WTC11 (cell line): Measurements from ENCODE around the gene FBXL7. TPM values are rescaled to one million over a fixed set of nuclear protein-coding genes. Genes with fewer than 3 reads are reported as not detected.

Experiments
- ATAC-seq: fragments of 200-7000 bp; cut with Tn5 transposase; 2 replicates; pipeline ENCODE4 v1.10.0; 2021; ENCODE audit warnings: mild to moderate bottlenecking, moderate library complexity
- CTCF ChIA-PET: fragments of 300-600 bp; sonication (Branson Sonifier 250); formaldehyde crosslinking; loops from one replicate; lab custom pipeline; 2021; ENCODE audit warnings: antibody characterized with exemption; lab: Charles Lee
- POLR2A ChIA-PET: fragments of 350-600 bp; sonication (Branson Sonifier 250); formaldehyde crosslinking; loops from one replicate; lab custom pipeline; 2021; ENCODE audit warnings: antibody characterized with exemption; lab: Charles Lee
- DNase-seq: peaks from one replicate; pipeline ENCODE4 v3.0.0; 2021; ENCODE audit warnings: low spot score
- H3K27ac Mint-ChIP-seq: 2 replicates; pipeline ENCODE4 v1.8.0; 2021; ENCODE audit warnings: mixed read lengths
- H3K27me3 Mint-ChIP-seq: 2 replicates; pipeline ENCODE4 v1.8.0; 2021; ENCODE audit warnings: low read depth, mild to moderate bottlenecking, moderate library complexity, mixed read lengths
- H3K36me3 Mint-ChIP-seq: 2 replicates; pipeline ENCODE4 v1.8.0; 2021; ENCODE audit warnings: mixed read lengths
- H3K4me1 Mint-ChIP-seq: 2 replicates; pipeline ENCODE4 v1.8.0; 2022; ENCODE audit warnings: mixed read lengths
- H3K4me3 Mint-ChIP-seq: 2 replicates; pipeline ENCODE4 v1.8.0; 2021; ENCODE audit warnings: mild to moderate bottlenecking, moderate library complexity, mixed read lengths
- H3K9me3 Mint-ChIP-seq: 2 replicates; pipeline ENCODE4 v1.8.0; 2021; ENCODE audit warnings: mixed read lengths
- AR ChIP-seq: fragments of 250-450 bp; sonication (Bioruptor Pico); IDR thresholded peaks from 2 replicates; pipeline ENCODE4 v1.9.0; 2021; ENCODE audit warnings: mild to moderate bottlenecking
- ATF1 ChIP-seq: sonication (generic); formaldehyde crosslinking; IDR thresholded peaks from 2 replicates; pipeline ENCODE4 v1.8.1; 2023; ENCODE audit warnings: mild to moderate bottlenecking, moderate library complexity, missing genetic modification reagents
- ATF3 ChIP-seq: sonication (generic); formaldehyde crosslinking; conservative IDR thresholded peaks from 2 replicates; pipeline ENCODE4 v1.8.1; 2022; ENCODE audit warnings: mild to moderate bottlenecking, missing genetic modification reagents
- CREB1 ChIP-seq: sonication (generic); formaldehyde crosslinking; IDR thresholded peaks from 2 replicates; pipeline ENCODE4 v1.8.0; 2023; ENCODE audit warnings: mild to moderate bottlenecking, missing genetic modification reagents
- CREM ChIP-seq: sonication (generic); formaldehyde crosslinking; IDR thresholded peaks from 2 replicates; pipeline ENCODE4 v1.8.1; 2022; ENCODE audit warnings: mild to moderate bottlenecking, missing genetic modification reagents, moderate library complexity
- E2F5 ChIP-seq: sonication (generic); formaldehyde crosslinking; IDR thresholded peaks from 2 replicates; pipeline ENCODE4 v1.8.1; 2022; ENCODE audit warnings: mild to moderate bottlenecking, moderate library complexity, missing genetic modification reagents
- EMX1 ChIP-seq: fragments of 250-450 bp; sonication (Bioruptor Pico); IDR thresholded peaks from 2 replicates; pipeline ENCODE4 v1.8.0; 2021; ENCODE audit warnings: mild to moderate bottlenecking
- FOXJ3 ChIP-seq: sonication (generic); formaldehyde crosslinking; IDR thresholded peaks from 2 replicates; pipeline ENCODE4 v1.9.0; 2021; ENCODE audit warnings: missing genetic modification reagents, mild to moderate bottlenecking, borderline replicate concordance
- FOXP4 ChIP-seq: sonication (generic); formaldehyde crosslinking; IDR thresholded peaks from 2 replicates; pipeline ENCODE4 v1.8.0; 2022; ENCODE audit warnings: mild to moderate bottlenecking, missing genetic modification reagents
- GRHL2 ChIP-seq: fragments of 250-450 bp; sonication (Bioruptor Pico); IDR thresholded peaks from 2 replicates; pipeline ENCODE4 v1.8.0; 2022; ENCODE audit warnings: mild to moderate bottlenecking, moderate library complexity; ENCODE audit not compliant: insufficient replicate concordance, severe bottlenecking
- JUN ChIP-seq: sonication (generic); formaldehyde crosslinking; IDR thresholded peaks from 2 replicates; pipeline ENCODE4 v1.8.0; 2023; ENCODE audit warnings: mild to moderate bottlenecking, missing genetic modification reagents
- NFE2L1 ChIP-seq: sonication (generic); formaldehyde crosslinking; IDR thresholded peaks from 2 replicates; pipeline ENCODE4 v1.8.1; 2023; ENCODE audit warnings: missing genetic modification reagents
- NR1H2 ChIP-seq: sonication (generic); formaldehyde crosslinking; IDR thresholded peaks from 2 replicates; pipeline ENCODE4 v1.9.0; 2021; ENCODE audit warnings: mild to moderate bottlenecking, moderate library complexity, missing genetic modification reagents
- PREB ChIP-seq: sonication (generic); formaldehyde crosslinking; IDR thresholded peaks from 2 replicates; pipeline ENCODE4 v1.8.1; 2022; ENCODE audit warnings: mild to moderate bottlenecking, missing genetic modification reagents, moderate library complexity, borderline replicate concordance
- TEAD1 ChIP-seq: sonication (generic); formaldehyde crosslinking; IDR thresholded peaks from 2 replicates; pipeline ENCODE4 v1.8.0; 2022; ENCODE audit warnings: mild to moderate bottlenecking, missing genetic modification reagents
- TEAD4 ChIP-seq: sonication (generic); formaldehyde crosslinking; IDR thresholded peaks from 2 replicates; pipeline ENCODE4 v1.8.0; 2022; ENCODE audit warnings: mild to moderate bottlenecking, missing genetic modification reagents
- ZNF219 ChIP-seq: sonication (generic); formaldehyde crosslinking; IDR thresholded peaks from 2 replicates; pipeline ENCODE4 v1.8.0; 2023; ENCODE audit warnings: missing genetic modification reagents, mild to moderate bottlenecking, borderline replicate concordance
- ZNF281 ChIP-seq: sonication (generic); formaldehyde crosslinking; IDR thresholded peaks from 2 replicates; pipeline ENCODE4 v1.8.0; 2023; ENCODE audit warnings: mild to moderate bottlenecking, missing genetic modification reagents
- ZNF532 ChIP-seq: fragments of 250-450 bp; sonication (Bioruptor Pico); IDR thresholded peaks from 2 replicates; pipeline ENCODE4 v1.9.0; 2021; ENCODE audit warnings: mild to moderate bottlenecking, borderline replicate concordance
- total RNA-seq: library from RNA; stranded (reverse); gene quantifications from 3 replicates; pipeline ENCODE4 v1.2.3, GENCODE V29; 2021

Gene FBXL7
- total RNA-seq, 1 experiment from 2014 or later, result 13.8 TPM

GRCh38 chr5:15748266-15748665 is 248.3 kb downstream of the FBXL7 start (continued):
- no peak for TF ChIP-seq AR

GRCh38 chr5:15752663-15753285 is 252.8 kb downstream of the FBXL7 start:
- no peak overlapping the region for H3K27ac Mint-ChIP-seq
- H3K4me1 Mint-ChIP-seq, result peaks cover 41% of the 10 kb centered on the region
- DNase-seq, result no peak
- peaks cover 9% of the 10 kb centered on the region for H3K9me3 Mint-ChIP-seq
- no peak overlapping the region for H3K4me3 Mint-ChIP-seq
- ATAC-seq, result no peak; the same call in 1 of the 2 replicates
- TF ChIP-seq ZNF281 (CRISPR knock-in tag) (no peak), JUN (CRISPR knock-in tag) (no peak), TEAD4 (CRISPR knock-in tag) (no peak), TEAD1 (no peak), CREB1 (CRISPR knock-in tag) (no peak), GRHL2 (CRISPR knock-in tag) (no peak), E2F5 (CRISPR knock-in tag) (no peak), CREM (CRISPR knock-in tag) (no peak), NR1H2 (CRISPR knock-in tag) (no peak), ZNF532 (CRISPR knock-in tag) (no peak), FOXP4 (CRISPR knock-in tag) (no peak), ATF1 (CRISPR knock-in tag) (no peak), PREB (CRISPR knock-in tag) (no peak), ATF3 (no peak), ZNF219 (CRISPR knock-in tag) (no peak), NFE2L1 (CRISPR knock-in tag) (no peak), FOXJ3 (CRISPR knock-in tag) (no peak), EMX1 (CRISPR knock-in tag) (no peak)
- no peaks in the 10 kb centered on the region for H3K36me3 Mint-ChIP-seq
- ChIA-PET POLR2A (no interaction called here), CTCF (no interaction called here)
- H3K27me3 Mint-ChIP-seq, result no peaks in the 10 kb centered on the region
